ENCODE results near the gene FAM3A.
A peak's percentile ranks its signal among the peaks of the same experiment; 100 is the strongest.

Gene FAM3A

DNA sequence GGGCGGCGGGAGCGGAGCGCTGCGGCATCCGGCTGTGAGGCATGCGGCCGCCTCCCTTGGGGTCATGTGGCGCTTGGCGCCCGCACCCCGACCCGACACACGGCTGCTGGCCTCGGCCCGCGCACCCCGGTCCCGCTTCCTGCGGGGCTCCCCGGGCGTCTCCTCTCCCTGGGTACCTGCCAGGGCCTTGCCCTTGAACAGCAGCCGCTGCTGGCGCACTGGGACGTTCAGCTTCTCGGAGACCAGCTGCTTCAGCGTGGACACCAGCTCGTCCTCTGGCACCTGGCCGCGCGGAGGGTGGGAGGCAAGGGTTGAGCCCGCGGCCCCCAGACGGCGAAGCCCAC, 30.0 kb downstream of the FAM3A start:
- peak overlapping the region; percentile 73 for H3K27ac ChIP-seq
- no peaks in the 10 kb centered on the region for H3K9me3 ChIP-seq
- TF ChIP-seq CTCF (IDR thresholded peaks at IDR 0.05) = no peak
- H3K27me3 ChIP-seq = no peaks in the 10 kb centered on the region
- H3K4me1 ChIP-seq (ENCODE audit: control insufficient read depth in 1 of 2, insufficient read depth in 1 of 2, low read depth in 1 of 2, low read length in 1 of 2) = peaks cover 36 to 41% of the 10 kb centered on the region in 2 experiments
- peak overlapping the region; percentile 66 for H3K4me3 ChIP-seq (ENCODE audit: low read depth in 1 of 2, low read length in 1 of 2)
- H3K36me3 ChIP-seq = no peaks in the 10 kb centered on the region

GRCh38 chrX:154485150-154486051, 30.6 kb downstream of the FAM3A start:
- H3K36me3 ChIP-seq = no peaks in the 10 kb centered on the region
- no peaks in the 10 kb centered on the region for H3K27me3 ChIP-seq
- H3K27ac ChIP-seq = peak overlapping the region; percentile 73
- no peaks in the 10 kb centered on the region for H3K9me3 ChIP-seq
- TF ChIP-seq CTCF (IDR thresholded peaks at IDR 0.05) = no peak
- H3K4me1 ChIP-seq (ENCODE audit: control insufficient read depth in 1 of 2, insufficient read depth in 1 of 2, low read depth in 1 of 2, low read length in 1 of 2) = peaks cover 36 to 41% of the 10 kb centered on the region in 2 experiments
- peak overlapping the region; percentile 66 for H3K4me3 ChIP-seq (ENCODE audit: low read depth in 1 of 2, low read length in 1 of 2)

GRCh38 chrX:154484255-154485149, 31.5 kb downstream of the FAM3A start:
- no peaks in the 10 kb centered on the region for H3K36me3 ChIP-seq
- H3K27ac ChIP-seq = peak overlapping the region; percentile 31
- no peak overlapping the region for H3K4me3 ChIP-seq (ENCODE audit: low read depth in 1 of 2, low read length in 1 of 2)
- peaks cover 34 to 39% of the 10 kb centered on the region in 2 experiments for H3K4me1 ChIP-seq (ENCODE audit: control insufficient read depth in 1 of 2, insufficient read depth in 1 of 2, low read depth in 1 of 2, low read length in 1 of 2)
- TF ChIP-seq CTCF (IDR thresholded peaks at IDR 0.05) = no peak
- no peaks in the 10 kb centered on the region for H3K27me3 ChIP-seq
- no peaks in the 10 kb centered on the region for H3K9me3 ChIP-seq

GRCh38 chrX:154483325-154483724, 32.7 kb downstream of the FAM3A start:
- Histone ChIP-seq H3K9me3 (no peaks in the 10 kb centered on the region), H3K36me3 (no peaks in the 10 kb centered on the region), H3K27me3 (no peaks in the 10 kb centered on the region), H3K4me1 (ENCODE audit: control insufficient read depth in 1 of 2, insufficient read depth in 1 of 2, low read depth in 1 of 2, low read length in 1 of 2) (peaks cover 29 to 34% of the 10 kb centered on the region in 2 experiments), H3K27ac (no peak overlapping the region), H3K4me3 (ENCODE audit: low read depth in 1 of 2, low read length in 1 of 2) (no peak overlapping the region)
- TF ChIP-seq CTCF (IDR thresholded peaks at IDR 0.05) = no peak

- Histone ChIP-seq H3K4me3 (ENCODE audit: low read depth in 1 of 2, low read length in 1 of 2) (no peak overlapping the region), H3K27ac (no peak overlapping the region), H3K9me3 (no peaks in the 10 kb centered on the region), H3K4me1 (ENCODE audit: control insufficient read depth in 1 of 2, insufficient read depth in 1 of 2, low read depth in 1 of 2, low read length in 1 of 2) (peaks cover 29 to 38% of the 10 kb centered on the region in 2 experiments), H3K27me3 (no peaks in the 10 kb centered on the region), H3K36me3 (no peaks in the 10 kb centered on the region)
- no peak for TF ChIP-seq CTCF (IDR thresholded peaks at IDR 0.05)
These were observed 33.2 kb downstream of the FAM3A start for GRCh38 chrX:154482786-154483185.
